Activated T-helper 17 cell treated with anti-CD3 and anti-CD28 coated beads, Interleukin-2, amount 50 U/mL, for 72 hours (primary cell): ENCODE data around the gene LGALS7. TPM values are rescaled to one million over a fixed set of nuclear protein-coding genes. Genes with fewer than 3 reads are reported as not detected.
"Not testable (repeated sequence)": the region's sequence is repeated elsewhere in the genome, so short reads cannot be mapped to it uniquely, and the experiment has no call there.

ENCODE experiments used
- ATAC-seq: fragments of 150-1000 bp; cut with Tn5 transposase; replicated peaks from 2 replicates; pipeline ENCODE4 v1.10.0; 2021; ENCODE audit warnings: mild to moderate bottlenecking, moderate library complexity
- H3K27ac Mint-ChIP-seq: one replicate; pipeline ENCODE4 v1.8.0; 2022; ENCODE audit warnings: mixed read lengths
- H3K27me3 Mint-ChIP-seq: one replicate; pipeline ENCODE4 v1.8.0; 2022; ENCODE audit warnings: mixed read lengths
- H3K36me3 Mint-ChIP-seq: one replicate; pipeline ENCODE4 v1.8.0; 2022; ENCODE audit warnings: low read depth, mild to moderate bottlenecking, mixed read lengths
- H3K4me1 Mint-ChIP-seq: one replicate; pipeline ENCODE4 v1.8.0; 2022; ENCODE audit warnings: mixed read lengths
- H3K4me3 Mint-ChIP-seq: one replicate; pipeline ENCODE4 v1.8.0; 2022; ENCODE audit warnings: mild to moderate bottlenecking, mixed read lengths
- H3K9me3 Mint-ChIP-seq: one replicate; pipeline ENCODE4 v1.8.0; 2022; ENCODE audit warnings: mixed read lengths
- total RNA-seq, 2 donors: library from RNA; stranded (reverse); gene quantifications; one replicate each; pipeline ENCODE4 v1.2.3, GENCODE V29; 2022

The LGALS7 gene
- not detected for total RNA-seq

- Mint-ChIP-seq H3K27me3 (no peaks in the 10 kb centered on the region), H3K4me3 (no peak within 1 kb of the TSS), H3K27ac (peak within 1 kb of the TSS; percentile 36), H3K36me3 (no peaks in the 10 kb centered on the region), H3K9me3 (no peaks in the 10 kb centered on the region), H3K4me1 (no peaks in the 10 kb centered on the region)
- ATAC-seq = no peak
Observed at GRCh38 chr19:38773469-38774177, at the start of gene LGALS7. Gene LGALS7 (minus strand): TSS chr19:38773517. CDS start chr19:38773492, 25 bp downstream.

- H3K36me3 Mint-ChIP-seq = peaks cover 55% of the 10 kb centered on the region
- not testable (repeated sequence) for H3K27me3 Mint-ChIP-seq, H3K4me1 Mint-ChIP-seq, H3K27ac Mint-ChIP-seq, H3K9me3 Mint-ChIP-seq, H3K4me3 Mint-ChIP-seq, ATAC-seq
Observed at GRCh38 chr19:38821230-38821825, 48.0 kb upstream of the LGALS7 start.

GRCh38 chr19:38819231-38819920, 46.1 kb upstream of the LGALS7 start:
- H3K36me3 Mint-ChIP-seq = peaks cover 58% of the 10 kb centered on the region
- H3K27ac Mint-ChIP-seq = no peak overlapping the region
- H3K9me3 Mint-ChIP-seq = no peaks in the 10 kb centered on the region
- peaks cover 7% of the 10 kb centered on the region for H3K4me1 Mint-ChIP-seq
- H3K27me3 Mint-ChIP-seq = no peaks in the 10 kb centered on the region
- H3K4me3 Mint-ChIP-seq = no peak overlapping the region
- no peak for ATAC-seq

- peaks cover 39% of the 10 kb centered on the region for H3K36me3 Mint-ChIP-seq
- no peak overlapping the region for H3K4me3 Mint-ChIP-seq
- H3K27me3 Mint-ChIP-seq = no peaks in the 10 kb centered on the region
- peaks cover 7% of the 10 kb centered on the region for H3K4me1 Mint-ChIP-seq
- no peak overlapping the region for H3K27ac Mint-ChIP-seq
- ATAC-seq = no peak
- no peaks in the 10 kb centered on the region for H3K9me3 Mint-ChIP-seq
Observed at GRCh38 chr19:38817081-38817480, 43.8 kb upstream of the LGALS7 start.

GRCh38 chr19:38816131-38816750, 42.9 kb upstream of the LGALS7 start:
- H3K9me3 Mint-ChIP-seq = no peaks in the 10 kb centered on the region
- no peak for ATAC-seq
- H3K4me3 Mint-ChIP-seq = no peak overlapping the region
- peaks cover 7% of the 10 kb centered on the region for H3K4me1 Mint-ChIP-seq
- no peaks in the 10 kb centered on the region for H3K27me3 Mint-ChIP-seq
- no peak overlapping the region for H3K27ac Mint-ChIP-seq
- peaks cover 39% of the 10 kb centered on the region for H3K36me3 Mint-ChIP-seq

GRCh38 chr19:38815059-38816001, 42.0 kb upstream of the LGALS7 start:
- ATAC-seq = no peak
- H3K27me3 Mint-ChIP-seq = no peaks in the 10 kb centered on the region
- no peaks in the 10 kb centered on the region for H3K4me1 Mint-ChIP-seq
- no peaks in the 10 kb centered on the region for H3K9me3 Mint-ChIP-seq
- H3K27ac Mint-ChIP-seq = no peak overlapping the region
- H3K36me3 Mint-ChIP-seq = peaks cover 32% of the 10 kb centered on the region
- H3K4me3 Mint-ChIP-seq = no peak overlapping the region

- H3K27ac Mint-ChIP-seq, ATAC-seq: not testable (repeated sequence)
Observed at GRCh38 chr19:38813932-38814331, 40.6 kb upstream of the LGALS7 start.

GRCh38 chr19:38813323-38813722, 40.0 kb upstream of the LGALS7 start:
- no peak overlapping the region for H3K27ac Mint-ChIP-seq
- ATAC-seq = no peak
- H3K4me3 Mint-ChIP-seq = no peak overlapping the region
- peaks cover 25% of the 10 kb centered on the region for H3K36me3 Mint-ChIP-seq
- H3K27me3 Mint-ChIP-seq = no peaks in the 10 kb centered on the region
- no peaks in the 10 kb centered on the region for H3K9me3 Mint-ChIP-seq
- H3K4me1 Mint-ChIP-seq = no peaks in the 10 kb centered on the region

More at GRCh38 chr19:38813932-38814331, 40.6 kb upstream of the LGALS7 start:
- not testable (repeated sequence) for H3K9me3 Mint-ChIP-seq, H3K4me1 Mint-ChIP-seq, H3K4me3 Mint-ChIP-seq, H3K27me3 Mint-ChIP-seq
- peaks cover 25% of the 10 kb centered on the region for H3K36me3 Mint-ChIP-seq

- no peaks in the 10 kb centered on the region for H3K27me3 Mint-ChIP-seq
- no peak within 1 kb of the TSS for H3K4me3 Mint-ChIP-seq
- H3K9me3 Mint-ChIP-seq = no peaks in the 10 kb centered on the region
- peaks cover 25% of the 10 kb centered on the region for H3K36me3 Mint-ChIP-seq
- H3K4me1 Mint-ChIP-seq = no peaks in the 10 kb centered on the region
- H3K27ac Mint-ChIP-seq = no peak within 1 kb of the TSS
- no peak for ATAC-seq
Observed at GRCh38 chr19:38812841-38813320, 39.6 kb upstream of the LGALS7 start, which contains the start of gene LGALS4. Gene LGALS4 (minus strand): TSS chr19:38812945. CDS start chr19:38812886, 59 bp downstream.

- no peak overlapping the region for H3K4me3 Mint-ChIP-seq
- no peaks in the 10 kb centered on the region for H3K9me3 Mint-ChIP-seq
- H3K27me3 Mint-ChIP-seq = no peaks in the 10 kb centered on the region
- no peak overlapping the region for H3K27ac Mint-ChIP-seq
- peaks cover 21% of the 10 kb centered on the region for H3K36me3 Mint-ChIP-seq
- no peak for ATAC-seq
- no peaks in the 10 kb centered on the region for H3K4me1 Mint-ChIP-seq
Observed at GRCh38 chr19:38812009-38812840, 38.9 kb upstream of the LGALS7 start.

GRCh38 chr19:38809592-38810252, 36.4 kb upstream of the LGALS7 start:
- Mint-ChIP-seq H3K27me3 (no peaks in the 10 kb centered on the region), H3K4me3 (no peak overlapping the region), H3K4me1 (peaks cover 5% of the 10 kb centered on the region), H3K36me3 (no peaks in the 10 kb centered on the region), H3K27ac (no peak overlapping the region), H3K9me3 (no peaks in the 10 kb centered on the region)
- ATAC-seq = no peak

GRCh38 chr19:38808741-38809140, 35.4 kb upstream of the LGALS7 start:
- H3K4me3 Mint-ChIP-seq = no peak overlapping the region
- no peaks in the 10 kb centered on the region for H3K9me3 Mint-ChIP-seq
- H3K4me1 Mint-ChIP-seq = peaks cover 5% of the 10 kb centered on the region
- H3K36me3 Mint-ChIP-seq = no peaks in the 10 kb centered on the region
- ATAC-seq = no peak
- H3K27me3 Mint-ChIP-seq = no peaks in the 10 kb centered on the region
- no peak overlapping the region for H3K27ac Mint-ChIP-seq
